Keratinocyte (primary cell): Measurements from ENCODE around the gene TSPOAP1. TPM values are rescaled to one million over a fixed set of nuclear protein-coding genes. Genes with fewer than 3 reads are reported as not detected.

Source experiments
- DNase-seq: peaks from one replicate; pipeline ENCODE4 v3.0.0-alpha.2; 2011; ENCODE audit warnings: low read depth, missing footprints, low spot score
- FAIRE-seq: peaks from 2 replicates; lab custom pipeline; 2011; peaks lifted over from hg19 to GRCh38; lab: Jason Lieb, UNC
- H2AFZ ChIP-seq: 2 replicates; pipeline ENCODE4 v1.6.0; 2012; ENCODE audit warnings: low read length, control low read depth, inconsistent platforms; ENCODE audit not compliant: control insufficient read depth
- H3K27ac ChIP-seq: 2 replicates; pipeline ENCODE4 v1.5.1; 2011; ENCODE audit warnings: low read length; ENCODE audit not compliant: control insufficient read depth, insufficient read depth
- H3K27me3 ChIP-seq: 3 replicates; pipeline ENCODE4 v1.6.0; 2011; ENCODE audit warnings: low read length; ENCODE audit not compliant: control insufficient read depth, insufficient read depth; ENCODE audit errors: extremely low read depth
- H3K36me3 ChIP-seq, 2 experiments: 2 replicates in 1 of 2; 3 replicates in 1 of 2; pipeline ENCODE4 v1.5.1; 2011; ENCODE audit warnings: low read length in 2 of 2, mild to moderate bottlenecking in 1 of 2; ENCODE audit not compliant: control insufficient read depth in 2 of 2, insufficient read depth in 2 of 2; ENCODE audit errors: extremely low read depth in 1 of 2
- H3K4me1 ChIP-seq: 3 replicates; pipeline ENCODE4 v1.5.1; 2011; ENCODE audit warnings: low read length; ENCODE audit not compliant: control insufficient read depth, insufficient read depth; ENCODE audit errors: extremely low read depth
- H3K4me2 ChIP-seq: 3 replicates; pipeline ENCODE4 v1.6.0; 2011; ENCODE audit warnings: low read depth, low read length; ENCODE audit not compliant: control insufficient read depth, insufficient read depth; ENCODE audit errors: extremely low read depth
- H3K4me3 ChIP-seq, 3 experiments: fragments of 200-600 bp in 1 of 3; sonication (generic) in 1 of 3; 2 replicates in 2 of 3; 3 replicates in 1 of 3; pipeline ENCODE4 v1.5.1; 2011 to 2016; ENCODE audit warnings: low read length in 3 of 3, mild to moderate bottlenecking in 3 of 3, control low read depth in 2 of 3, inconsistent platforms in 1 of 3, low read depth in 1 of 3, mixed read lengths in 1 of 3, mixed run types in 1 of 3, moderate library complexity in 1 of 3; ENCODE audit not compliant: control insufficient read depth in 2 of 3, insufficient read depth in 2 of 3; ENCODE audit errors: extremely low read depth in 1 of 3
- H3K79me2 ChIP-seq: 2 replicates; pipeline ENCODE4 v1.6.0; 2012; ENCODE audit warnings: low read length; ENCODE audit not compliant: control insufficient read depth, insufficient read depth
- H3K9ac ChIP-seq: 3 replicates; pipeline ENCODE4 v1.6.0; 2011; ENCODE audit warnings: low read length; ENCODE audit not compliant: control insufficient read depth, insufficient read depth; ENCODE audit errors: extremely low read depth
- H3K9me1 ChIP-seq: 3 replicates; pipeline ENCODE4 v1.6.0; 2011; ENCODE audit warnings: low read length; ENCODE audit not compliant: control insufficient read depth, insufficient read depth; ENCODE audit errors: extremely low read depth
- H3K9me3 ChIP-seq: 2 replicates; pipeline ENCODE4 v1.5.1; 2012; ENCODE audit warnings: low read depth, low read length; ENCODE audit not compliant: control insufficient read depth
- H4K20me1 ChIP-seq: 3 replicates; pipeline ENCODE4 v1.6.0; 2011; ENCODE audit warnings: low read length; ENCODE audit not compliant: control insufficient read depth, insufficient read depth; ENCODE audit errors: extremely low read depth
- EZH2 ChIP-seq: IDR thresholded peaks from one replicate; pipeline ENCODE4 v1.6.1; 2012; ENCODE audit warnings: inconsistent platforms, mild to moderate bottlenecking, low read length, moderate library complexity
- dilution Hi-C: fragments of 300-500 bp; cut with MboI; formaldehyde crosslinking; loops from one replicate; pipeline ENCODE4 v1.7.0; 2020; ENCODE audit warnings: low sequenced_read_pairs; ENCODE audit not compliant: extremely low pct_ligation_motif_present
- polyA plus RNA-seq, 5 experiments: library from polyadenylated mRNA; depleted of rRNA in 3 of 5; stranded (reverse) in 3 of 5; stranded (forward) in 1 of 5; unstranded in 1 of 5; fragments of >200 nt; gene quantifications; 1 replicate in 1 of 5; 2 replicates in 3 of 5; 3 replicates in 1 of 5; pipeline versions ENCODE4 v1.2.1 to v1.2.3, GENCODE V29; 2011 to 2012; ENCODE audit warnings: missing spikeins in 2 of 5, low read depth in 1 of 5, low replicate concordance in 1 of 5
- TF ChIP-seq, protein P1 (sequence below), 3 experiments: IDR thresholded peaks in 1 of 3; conservative IDR thresholded peaks in 1 of 3; optimal IDR thresholded peaks in 1 of 3; 2 replicates in 2 of 3; 3 replicates in 1 of 3; pipeline versions ENCODE3 to v1.5.1; 2011; ENCODE audit warnings: low read length in 3 of 3, mild to moderate bottlenecking in 3 of 3, moderate library complexity in 2 of 3, control low read depth in 1 of 3, inconsistent platforms in 1 of 3; ENCODE audit not compliant: insufficient read depth in 2 of 3; ENCODE audit errors: extremely low read depth in 1 of 3

Gene TSPOAP1
- polyA plus RNA-seq, 1 donor (not counting 4 experiments of a cell fraction or from before 2014, with no cell fraction given) = 0.04 TPM

DNA sequence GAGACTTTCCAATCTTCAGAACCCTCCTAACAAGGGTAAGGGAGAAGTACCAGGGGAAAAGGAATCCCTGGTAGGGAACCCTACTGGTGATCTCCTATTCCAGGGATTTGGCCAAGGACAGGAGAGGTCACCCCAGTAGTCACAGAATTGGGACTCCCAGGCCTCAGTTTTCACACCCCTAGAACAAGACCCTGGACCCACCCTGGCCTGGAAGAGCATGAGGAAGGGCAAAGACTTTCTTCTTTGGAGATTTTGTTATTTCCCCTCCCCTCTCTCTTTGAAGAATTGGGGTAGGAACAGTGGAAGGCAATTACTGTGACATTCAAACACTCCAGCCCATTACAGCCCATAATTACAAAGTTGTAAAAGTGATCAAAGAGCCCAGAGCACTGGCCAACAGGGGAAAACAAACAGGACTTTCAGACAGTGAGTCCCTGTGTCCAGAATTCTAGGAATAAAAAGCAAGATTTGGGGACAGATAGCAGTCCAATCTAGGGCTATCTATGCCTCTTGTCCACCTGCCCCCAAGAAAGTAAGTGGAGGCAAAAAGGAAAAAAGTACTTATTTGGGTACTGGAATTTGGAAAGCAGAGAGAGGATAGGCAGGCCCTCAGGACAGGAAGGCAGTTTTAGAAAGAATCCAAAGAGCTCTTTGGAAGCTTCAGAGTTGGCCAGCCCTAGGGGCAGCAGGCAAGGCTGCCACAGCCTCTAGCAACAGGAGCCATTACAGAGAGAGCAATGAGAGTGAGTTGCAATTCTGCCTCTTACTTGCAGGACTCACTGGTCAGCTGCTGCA lies 36.8 kb upstream of the TSPOAP1 start:
- peak overlapping the region; percentile 44 for H3K27ac ChIP-seq
- H3K9ac ChIP-seq = no peak overlapping the region
- FAIRE-seq = no peak
- H2AFZ ChIP-seq = no peak overlapping the region
- H3K79me2 ChIP-seq = peaks cover 20% of the 10 kb centered on the region
- H3K4me2 ChIP-seq = peak overlapping the region; percentile 73
- H3K27me3 ChIP-seq = no peaks in the 10 kb centered on the region
- no peak for DNase-seq
- H3K4me1 ChIP-seq = peaks cover 30% of the 10 kb centered on the region
- dilution Hi-C loops = no loop called here
- TF ChIP-seq, protein P1, sequence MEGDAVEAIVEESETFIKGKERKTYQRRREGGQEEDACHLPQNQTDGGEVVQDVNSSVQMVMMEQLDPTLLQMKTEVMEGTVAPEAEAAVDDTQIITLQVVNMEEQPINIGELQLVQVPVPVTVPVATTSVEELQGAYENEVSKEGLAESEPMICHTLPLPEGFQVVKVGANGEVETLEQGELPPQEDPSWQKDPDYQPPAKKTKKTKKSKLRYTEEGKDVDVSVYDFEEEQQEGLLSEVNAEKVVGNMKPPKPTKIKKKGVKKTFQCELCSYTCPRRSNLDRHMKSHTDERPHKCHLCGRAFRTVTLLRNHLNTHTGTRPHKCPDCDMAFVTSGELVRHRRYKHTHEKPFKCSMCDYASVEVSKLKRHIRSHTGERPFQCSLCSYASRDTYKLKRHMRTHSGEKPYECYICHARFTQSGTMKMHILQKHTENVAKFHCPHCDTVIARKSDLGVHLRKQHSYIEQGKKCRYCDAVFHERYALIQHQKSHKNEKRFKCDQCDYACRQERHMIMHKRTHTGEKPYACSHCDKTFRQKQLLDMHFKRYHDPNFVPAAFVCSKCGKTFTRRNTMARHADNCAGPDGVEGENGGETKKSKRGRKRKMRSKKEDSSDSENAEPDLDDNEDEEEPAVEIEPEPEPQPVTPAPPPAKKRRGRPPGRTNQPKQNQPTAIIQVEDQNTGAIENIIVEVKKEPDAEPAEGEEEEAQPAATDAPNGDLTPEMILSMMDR (optimal IDR thresholded peaks at IDR 0.05 in 1 of 3, IDR thresholded peaks at IDR 0.05 in 1 of 3, conservative IDR thresholded peaks at IDR 0.05 in 1 of 3; ENCODE audit: extremely low read depth in 1 of 3, insufficient read depth in 2 of 3, low read length in 3 of 3) = no peak
- no peak for TF ChIP-seq EZH2
- H3K36me3 ChIP-seq = peaks cover 25 to 48% of the 10 kb centered on the region in 2 experiments
- peaks cover 5% of the 10 kb centered on the region for H4K20me1 ChIP-seq
- H3K9me3 ChIP-seq = no peaks in the 10 kb centered on the region
- peaks cover 4% of the 10 kb centered on the region for H3K9me1 ChIP-seq
- H3K4me3 ChIP-seq = no peak overlapping the region

DNA sequence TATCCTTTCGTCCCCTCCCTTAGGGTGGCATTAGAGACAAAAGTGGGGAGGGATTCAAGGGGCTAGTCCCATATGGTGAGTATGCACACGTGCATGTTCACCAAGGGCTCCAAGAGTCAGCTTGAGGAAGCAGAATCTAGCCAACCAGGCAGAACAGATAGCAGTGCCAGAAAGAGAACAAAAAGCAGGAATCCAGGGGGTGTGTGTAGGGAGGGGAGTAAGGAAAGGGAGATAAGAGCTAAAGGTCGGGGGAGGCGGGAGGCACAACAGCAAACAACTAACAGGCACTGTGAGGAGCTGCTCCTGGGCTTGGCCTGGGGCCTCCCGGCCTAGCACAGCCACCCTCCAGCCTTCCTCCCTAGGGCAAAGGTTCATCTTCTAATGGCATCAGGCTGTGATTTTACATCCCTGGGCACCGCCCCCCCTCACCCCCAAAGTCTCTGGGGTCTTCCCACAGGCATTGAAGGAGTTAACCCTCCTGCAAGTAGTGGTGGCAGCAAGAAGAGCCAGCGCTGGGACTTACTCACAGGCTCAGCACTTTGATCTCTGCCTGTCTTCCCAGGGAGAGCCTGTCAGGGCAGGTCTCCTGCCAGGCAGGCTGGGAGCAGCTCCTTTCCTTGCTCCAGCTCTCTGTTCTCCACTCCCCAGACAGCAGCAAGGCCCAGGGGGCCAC lies 35.8 kb upstream of the TSPOAP1 start:
- Histone ChIP-seq H3K79me2 (peaks cover 20% of the 10 kb centered on the region), H3K9ac (peak overlapping the region; percentile 25), H3K4me2 (peak overlapping the region; percentile 73), H3K9me3 (no peaks in the 10 kb centered on the region), H3K4me3 (peak overlapping the region in 2 of 3 experiments; percentile 27 to 31), H4K20me1 (peaks cover 5% of the 10 kb centered on the region), H3K4me1 (peaks cover 30% of the 10 kb centered on the region), H2AFZ (no peak overlapping the region), H3K9me1 (peaks cover 4% of the 10 kb centered on the region), H3K27ac (peak overlapping the region; percentile 44), H3K27me3 (no peaks in the 10 kb centered on the region), H3K36me3 (peaks cover 29 to 53% of the 10 kb centered on the region in 2 experiments)
- dilution Hi-C loops = no loop called here
- peak; percentile 70 for FAIRE-seq
- DNase-seq = no peak
- no peak for TF ChIP-seq EZH2
- TF ChIP-seq, protein P1 (optimal IDR thresholded peaks at IDR 0.05 in 1 of 3, IDR thresholded peaks at IDR 0.05 in 1 of 3, conservative IDR thresholded peaks at IDR 0.05 in 1 of 3; ENCODE audit: extremely low read depth in 1 of 3, insufficient read depth in 2 of 3, low read length in 3 of 3) = no peak
